ENCODE data around the gene ADGB.

- TF ChIP-seq CTCF (IDR thresholded peaks at IDR 0.05; ENCODE audit: insufficient read depth, low read depth, low read length) (no peak), EZH2 (IDR thresholded peaks at IDR 0.05; ENCODE audit: insufficient read depth, low read length) (no peak)
These were observed 231.2 kb downstream of the ADGB start for GRCh38 chr6:146829792-146830565.
